DOHH2 (cell line): ENCODE results near the gene TBL1X.

Experiments
- CTCF ChIP-seq: fragments of 200-600 bp; sonication (generic); IDR thresholded peaks from one replicate; pipeline ENCODE4 v1.5.1; 2014; ENCODE audit warnings: antibody characterized with exemption, mild to moderate bottlenecking, low read depth, low read length; ENCODE audit not compliant: poor library complexity, severe bottlenecking
- EZH2phosphoT487 ChIP-seq: fragments of 200-600 bp; sonication (generic); IDR thresholded peaks from 2 replicates; pipeline ENCODE4 v1.6.1; 2017; ENCODE audit warnings: borderline replicate concordance, mild to moderate bottlenecking, antibody characterized with exemption, low read length, moderate library complexity, mixed read lengths

- TF ChIP-seq CTCF (no peak), EZH2phosphoT487 (no peak)
These were observed 186.9 kb downstream of the TBL1X start for GRCh38 chrX:9651737-9652136.
